Inflammatory macrophage treated with lipopolysaccharide for 1 hour (primary cell): ENCODE results near the gene PCSK7.
"Not testable (repeated sequence)": the region's sequence is repeated elsewhere in the genome, so short reads cannot be mapped to it uniquely, and the experiment has no call there.

Experiments used
- DNase-seq, 2 donors: peaks; one replicate each; pipeline ENCODE4 v3.0.0-alpha.2; 2020 to 2022

The PCSK7 gene

GRCh38 chr11:117212697-117213355, 19.0 kb downstream of the PCSK7 start:
- no peak for DNase-seq

GRCh38 chr11:117210620-117211019, 21.3 kb downstream of the PCSK7 start:
- DNase-seq = no peak

- DNase-seq = peak in 1 of 2 donors; percentile 26
These were observed 22.3 kb downstream of the PCSK7 start for GRCh38 chr11:117209351-117210125.

- not testable (repeated sequence) for DNase-seq
These were observed 23.2 kb downstream of the PCSK7 start for GRCh38 chr11:117208710-117209109.

- not testable (repeated sequence) for DNase-seq
These were observed 24.4 kb downstream of the PCSK7 start for GRCh38 chr11:117207481-117207880.

- not testable (repeated sequence) for DNase-seq
These were observed 25.0 kb downstream of the PCSK7 start for GRCh38 chr11:117206859-117207258.

GRCh38 chr11:117206111-117206510, 25.8 kb downstream of the PCSK7 start:
- DNase-seq = not testable (repeated sequence)

GRCh38 chr11:117205211-117205818, 26.6 kb downstream of the PCSK7 start:
- no peak for DNase-seq

- DNase-seq = no peak
These were observed 27.4 kb downstream of the PCSK7 start for GRCh38 chr11:117204283-117205080.

- no peak for DNase-seq
These were observed 28.8 kb downstream of the PCSK7 start for GRCh38 chr11:117203069-117203407.

GRCh38 chr11:117202386-117203068, 29.3 kb downstream of the PCSK7 start:
- DNase-seq = no peak

GRCh38 chr11:117201658-117202305, 30.1 kb downstream of the PCSK7 start:
- no peak for DNase-seq

- DNase-seq = no peak
These were observed 30.8 kb downstream of the PCSK7 start for GRCh38 chr11:117200813-117201657.

GRCh38 chr11:117199916-117200812, 31.7 kb downstream of the PCSK7 start:
- DNase-seq = no peak

GRCh38 chr11:117199053-117199915, 32.6 kb downstream of the PCSK7 start, which contains the start of gene TAGLN:
Gene TAGLN, plus strand, starts transcription at chr11:117199370. Its CDS starts 3,644 bp downstream, at chr11:117203014.
- DNase-seq = no peak

- no peak for DNase-seq
These were observed 33.3 kb downstream of the PCSK7 start for GRCh38 chr11:117198613-117199012.

GRCh38 chr11:117197516-117198456, 34.1 kb downstream of the PCSK7 start:
- DNase-seq = no peak

- no peak for DNase-seq
These were observed 34.9 kb downstream of the PCSK7 start for GRCh38 chr11:117197006-117197405.
